Panc1 (cell line): ENCODE data around the gene SLC52A1. TPM values are rescaled to one million over a fixed set of nuclear protein-coding genes. Genes with fewer than 3 reads are reported as not detected.
"Not testable (repeated sequence)": the region's sequence is repeated elsewhere in the genome, so short reads cannot be mapped to it uniquely, and the experiment has no call there.

Experiments
- ATAC-seq: fragments of 200-7000 bp; cut with Tn5 transposase; 2 replicates; pipeline ENCODE4 v1.9.1; 2020; ENCODE audit warnings: mild to moderate bottlenecking, moderate library complexity
- BruUV-seq: library from RNA; stranded (reverse); fragments of 400-500 nt; replicated peaks from 2 replicates; lab custom pipeline; 2021; lab: Mats Ljungman, UMichigan
- CTCF ChIA-PET: fragments of 300-600 bp; sonication (Branson Sonifier 250); formaldehyde crosslinking; loops from one replicate; lab custom pipeline; 2022; ENCODE audit warnings: antibody characterized with exemption; lab: Charles Lee
- POLR2A ChIA-PET: fragments of 300-600 bp; sonication (Branson Sonifier 250); formaldehyde crosslinking; loops from one replicate; lab custom pipeline; 2022; ENCODE audit warnings: antibody characterized with exemption; lab: Charles Lee
- DNase-seq: peaks from one replicate; pipeline ENCODE4 v3.0.0-alpha.2; 2010; ENCODE audit warnings: low read depth, low spot score
- H3K27ac ChIP-seq: 2 replicates; pipeline ENCODE4 v1.5.1; 2011; ENCODE audit warnings: mild to moderate bottlenecking, low read length, inconsistent platforms
- H3K27me3 ChIP-seq: fragments of 200-500 bp; sonication (Bioruptor generic); 2 replicates; pipeline ENCODE4 v1.6.0; 2014; ENCODE audit warnings: low read length, inconsistent platforms; ENCODE audit not compliant: control insufficient read depth, insufficient read depth
- H3K36me3 ChIP-seq: fragments of 200-500 bp; sonication (Bioruptor generic); 2 replicates; pipeline ENCODE4 v1.5.1; 2014; ENCODE audit warnings: inconsistent platforms, mild to moderate bottlenecking, low read length, moderate library complexity; ENCODE audit not compliant: control insufficient read depth, insufficient read depth
- H3K4me1 ChIP-seq: 2 replicates; pipeline ENCODE4 v1.5.1; 2011; ENCODE audit warnings: inconsistent platforms, mild to moderate bottlenecking, low read length, moderate library complexity; ENCODE audit not compliant: control insufficient read depth, insufficient read depth
- H3K4me3 ChIP-seq, 2 experiments: 2 replicates each; pipeline ENCODE4 v1.5.1; 2011 to 2012; ENCODE audit warnings: low read depth in 2 of 2, low read length in 2 of 2, mild to moderate bottlenecking in 2 of 2, inconsistent platforms in 1 of 2, moderate library complexity in 1 of 2
- H3K9me3 ChIP-seq: fragments of 200-500 bp; sonication (Bioruptor generic); 2 replicates; pipeline ENCODE4 v1.5.1; 2014; ENCODE audit warnings: low read depth, mild to moderate bottlenecking, inconsistent platforms, low read length, moderate library complexity; ENCODE audit not compliant: control insufficient read depth, insufficient read depth
- CTCF ChIP-seq: fragments of 450-650 bp; IDR thresholded peaks from 2 replicates; pipeline ENCODE4 v1.5.1; 2017; ENCODE audit warnings: mild to moderate bottlenecking
- POLR2AphosphoS5 ChIP-seq: IDR thresholded peaks from 2 replicates; pipeline ENCODE4 v1.6.1; 2012; ENCODE audit warnings: mild to moderate bottlenecking, low read depth, low read length, moderate library complexity
- REST ChIP-seq, 2 experiments: IDR thresholded peaks; 2 replicates each; pipeline ENCODE4 v1.6.1; 2011 to 2012; ENCODE audit warnings: low read depth in 2 of 2, control low read depth in 1 of 2, low read length in 1 of 2, mild to moderate bottlenecking in 1 of 2, moderate library complexity in 1 of 2; ENCODE audit not compliant: insufficient read depth in 1 of 2
- SIN3A ChIP-seq: IDR thresholded peaks from 2 replicates; pipeline ENCODE4 v1.6.1; 2012; ENCODE audit warnings: low read depth, mild to moderate bottlenecking, low read length, moderate library complexity, borderline replicate concordance; ENCODE audit not compliant: insufficient read depth
- TCF7L2 ChIP-seq: IDR thresholded peaks from 2 replicates; pipeline ENCODE4 v1.6.1; 2011; ENCODE audit warnings: mild to moderate bottlenecking, low read depth, low read length, inconsistent platforms
- in situ Hi-C: cut with HindIII; loops from 2 replicates; pipeline ENCODE4 v1.10.0; 2016; ENCODE audit warnings: low sequenced_read_pairs, low pct_unique_long_range_greater_than_20kb
- intact Hi-C: fragments of 100-400 bp; cut with micrococcal nuclease; formaldehyde crosslinking; loops from one replicate; pipeline ENCODE4 v1.10.0; 2022; ENCODE audit not compliant: unreplicated experiment
- total RNA-seq: library from RNA; stranded (reverse); gene quantifications from one replicate; pipeline ENCODE4 v1.2.1, GENCODE V29; 2021; ENCODE audit not compliant: unreplicated experiment

SLC52A1 gene
- total RNA-seq, 1 experiment from 2014 or later: 0.54 TPM

GRCh38 chr17:5075472-5075871, 40.2 kb upstream of the SLC52A1 start:
- in situ Hi-C loops, intact Hi-C loops, CTCF ChIA-PET, POLR2A ChIA-PET, ATAC-seq, H3K36me3 ChIP-seq, H3K27ac ChIP-seq, H3K27me3 ChIP-seq, H3K4me3 ChIP-seq, DNase-seq, H3K9me3 ChIP-seq, BruUV-seq, H3K4me1 ChIP-seq: not testable (repeated sequence)

GRCh38 chr17:5069724-5070123, 34.5 kb upstream of the SLC52A1 start:
- CTCF ChIA-PET: no interaction called here
- DNase-seq (no peak), ATAC-seq (no peak)
- Histone ChIP-seq H3K27me3 (no peaks in the 10 kb centered on the region), H3K27ac (no peak overlapping the region), H3K4me3 (no peak overlapping the region), H3K36me3 (no peaks in the 10 kb centered on the region), H3K9me3 (no peaks in the 10 kb centered on the region), H3K4me1 (no peaks in the 10 kb centered on the region)
- intact Hi-C loops: no loop called here
- TF ChIP-seq TCF7L2: no peak
- in situ Hi-C loops: no loop called here
- no TSS peak for BruUV-seq
- POLR2A ChIA-PET: no interaction called here

- DNase-seq (no peak), ATAC-seq (no peak)
- in situ Hi-C loops (no loop called here), intact Hi-C loops (no loop called here)
- no peak for TF ChIP-seq REST (IDR thresholded peaks at IDR 0.05; ENCODE audit: insufficient read depth in 1 of 2, low read depth in 2 of 2, low read length in 1 of 2)
- no peak for TF ChIP-seq SIN3A
- TF ChIP-seq CTCF: no peak
- no peak for TF ChIP-seq POLR2AphosphoS5
- no peak for TF ChIP-seq TCF7L2
- H3K36me3 ChIP-seq: no peaks in the 10 kb centered on the region
- H3K27me3 ChIP-seq: no peaks in the 10 kb centered on the region
- CTCF ChIA-PET: no interaction called here
- no peaks in the 10 kb centered on the region for H3K4me1 ChIP-seq
- POLR2A ChIA-PET: no interaction called here
- no peak overlapping the region for H3K4me3 ChIP-seq
- no peak overlapping the region for H3K27ac ChIP-seq
- no TSS peak for BruUV-seq
- no peaks in the 10 kb centered on the region for H3K9me3 ChIP-seq
Measured at GRCh38 chr17:5068236-5068635, 33.0 kb upstream of the SLC52A1 start.
